AG09309 (cell line): ENCODE data around the gene UBR4.

Experiments
- DNase-seq: peaks from one replicate; pipeline ENCODE4 v3.0.0-alpha.2; 2010; ENCODE audit warnings: low read depth
- H3K4me3 ChIP-seq: 2 replicates; pipeline ENCODE4 v1.5.1; 2011; ENCODE audit warnings: mild to moderate bottlenecking, low read depth, low read length, moderate library complexity; ENCODE audit not compliant: control insufficient read depth
- TF ChIP-seq, protein P1 (sequence below): IDR thresholded peaks from 2 replicates; pipeline ENCODE4 v1.5.1; 2011; ENCODE audit warnings: mild to moderate bottlenecking, low read depth, low read length, inconsistent platforms; ENCODE audit not compliant: insufficient read depth, control insufficient read depth; ENCODE audit errors: missing control alignments

UBR4 gene

DNA sequence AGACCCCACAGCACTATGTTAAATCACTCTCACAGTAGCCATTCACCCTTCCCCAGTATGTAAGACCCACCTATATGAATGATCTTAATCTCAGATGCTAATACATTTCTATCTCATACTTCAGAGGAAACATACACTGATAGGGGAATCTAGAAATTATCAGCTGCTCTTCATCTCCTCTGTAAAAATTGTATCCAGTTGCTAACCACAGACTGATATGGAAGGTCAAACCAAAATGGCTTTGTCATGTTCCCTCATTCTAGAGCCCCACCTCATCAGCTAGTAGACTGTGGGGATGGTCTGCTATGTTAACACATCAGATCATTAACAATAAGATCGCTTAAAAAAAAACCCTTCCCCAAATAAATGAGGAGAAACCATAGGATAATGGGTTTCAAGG, 71.7 kb downstream of the UBR4 start:
- TF ChIP-seq, protein P1, sequence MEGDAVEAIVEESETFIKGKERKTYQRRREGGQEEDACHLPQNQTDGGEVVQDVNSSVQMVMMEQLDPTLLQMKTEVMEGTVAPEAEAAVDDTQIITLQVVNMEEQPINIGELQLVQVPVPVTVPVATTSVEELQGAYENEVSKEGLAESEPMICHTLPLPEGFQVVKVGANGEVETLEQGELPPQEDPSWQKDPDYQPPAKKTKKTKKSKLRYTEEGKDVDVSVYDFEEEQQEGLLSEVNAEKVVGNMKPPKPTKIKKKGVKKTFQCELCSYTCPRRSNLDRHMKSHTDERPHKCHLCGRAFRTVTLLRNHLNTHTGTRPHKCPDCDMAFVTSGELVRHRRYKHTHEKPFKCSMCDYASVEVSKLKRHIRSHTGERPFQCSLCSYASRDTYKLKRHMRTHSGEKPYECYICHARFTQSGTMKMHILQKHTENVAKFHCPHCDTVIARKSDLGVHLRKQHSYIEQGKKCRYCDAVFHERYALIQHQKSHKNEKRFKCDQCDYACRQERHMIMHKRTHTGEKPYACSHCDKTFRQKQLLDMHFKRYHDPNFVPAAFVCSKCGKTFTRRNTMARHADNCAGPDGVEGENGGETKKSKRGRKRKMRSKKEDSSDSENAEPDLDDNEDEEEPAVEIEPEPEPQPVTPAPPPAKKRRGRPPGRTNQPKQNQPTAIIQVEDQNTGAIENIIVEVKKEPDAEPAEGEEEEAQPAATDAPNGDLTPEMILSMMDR, result no peak
- DNase-seq, result no peak
- H3K4me3 ChIP-seq, result no peak overlapping the region

DNA sequence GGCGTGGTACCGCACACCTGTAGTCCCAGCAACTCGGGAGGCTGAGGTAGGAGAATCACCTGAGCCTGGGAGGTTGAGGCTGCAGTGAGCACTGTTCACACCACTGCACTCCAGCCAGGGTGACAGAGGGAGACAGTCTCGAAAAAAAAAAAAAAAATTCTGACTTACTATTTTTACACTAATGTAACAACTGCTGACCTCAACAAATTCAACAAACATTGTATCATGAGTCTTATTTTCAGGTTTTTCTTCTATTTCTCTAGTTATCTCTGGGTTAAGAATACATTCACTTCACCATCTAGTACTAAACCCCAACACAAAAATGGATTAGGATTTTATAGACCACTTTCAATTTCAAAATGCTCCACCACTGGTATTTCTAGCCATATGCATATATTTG, 72.9 kb downstream of the UBR4 start:
- H3K4me3 ChIP-seq, result no peak overlapping the region
- TF ChIP-seq, protein P1, result no peak
- DNase-seq, result no peak

DNA sequence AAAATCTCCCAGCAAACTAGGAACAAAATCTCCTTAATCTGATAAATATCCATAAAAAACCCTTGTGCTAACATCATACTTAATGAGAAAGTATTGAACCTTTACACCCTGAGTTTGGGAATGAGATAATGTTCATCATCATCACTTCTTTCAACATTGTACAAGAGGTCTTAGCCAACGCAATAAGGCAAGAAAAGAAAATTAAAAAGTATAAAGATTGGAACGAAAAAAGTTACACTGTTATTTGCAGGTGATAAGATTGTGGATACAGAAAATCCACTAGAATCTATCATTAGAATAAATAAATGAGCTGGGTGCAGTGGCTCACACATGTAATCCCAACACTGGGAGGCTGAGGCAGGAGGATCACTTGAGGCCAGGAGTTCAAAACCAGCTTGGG, 76.7 kb downstream of the UBR4 start:
- TF ChIP-seq, protein P1, result no peak
- no peak for DNase-seq
- no peak overlapping the region for H3K4me3 ChIP-seq

DNA sequence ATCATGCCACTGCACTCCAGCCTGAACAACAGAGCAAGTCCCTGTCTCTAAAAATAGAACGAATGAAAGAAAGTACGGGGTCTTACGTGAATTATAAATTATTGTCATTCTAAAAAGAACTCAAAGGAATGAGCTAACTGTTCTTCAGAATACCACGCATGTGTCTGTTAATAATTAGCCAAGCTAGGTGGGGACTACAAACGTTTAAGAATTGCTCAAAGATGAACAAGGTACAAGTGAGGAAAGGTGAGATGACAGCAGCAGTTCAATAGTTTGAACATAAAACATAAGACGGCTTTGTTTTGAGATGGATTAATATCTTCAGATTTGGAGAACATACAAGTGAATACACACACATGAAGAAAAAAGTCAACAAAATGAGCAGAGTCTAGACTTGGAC, 79.6 kb downstream of the UBR4 start:
- TF ChIP-seq, protein P1, result no peak
- no peak overlapping the region for H3K4me3 ChIP-seq
- no peak for DNase-seq

DNA sequence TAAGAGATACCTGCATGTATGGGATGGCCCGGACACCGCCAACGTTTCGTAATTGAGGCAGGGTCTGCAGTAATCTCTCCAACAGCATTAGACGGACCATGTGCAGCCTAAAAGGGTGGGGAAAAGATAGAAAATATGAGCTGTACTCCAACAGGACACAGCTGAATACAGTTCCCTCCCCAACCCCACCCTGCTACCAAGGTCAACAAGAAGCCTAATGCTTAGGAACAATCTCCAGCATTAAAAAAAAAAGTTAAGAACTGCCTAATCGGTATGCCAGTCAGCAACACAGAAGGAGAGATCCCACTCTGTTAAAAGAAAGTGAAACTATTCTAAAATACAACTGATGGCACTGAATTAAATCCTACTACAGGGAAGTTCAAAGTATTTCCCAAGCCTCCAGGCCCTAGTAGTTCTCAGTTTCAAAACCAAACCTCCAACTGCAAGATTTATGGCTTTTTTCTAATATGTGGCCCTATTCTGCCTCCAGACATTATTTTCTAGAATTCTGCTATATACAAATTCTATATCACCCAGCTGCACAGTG, 81.0 kb downstream of the UBR4 start:
- DNase-seq, result no peak
- TF ChIP-seq, protein P1, result no peak
- H3K4me3 ChIP-seq, result no peak overlapping the region

DNA sequence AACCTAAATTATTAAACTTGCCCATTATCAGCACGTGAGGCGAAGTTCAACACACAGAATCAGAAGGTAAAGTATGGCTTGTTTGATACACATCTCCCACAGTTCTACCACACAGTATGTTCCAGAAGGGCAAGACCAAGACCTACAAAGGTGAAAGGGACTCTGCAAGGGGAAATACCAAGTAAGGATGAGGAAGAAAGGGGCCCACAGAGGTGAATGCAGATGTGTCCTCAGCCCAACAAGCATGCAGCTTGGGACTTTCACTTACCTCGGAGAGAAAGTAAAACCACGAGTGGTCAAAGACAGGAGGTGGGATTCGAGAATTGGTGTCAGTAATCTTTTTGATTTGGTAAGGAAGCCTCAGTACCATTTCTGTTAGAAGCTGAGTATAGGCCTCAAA, 85.8 kb downstream of the UBR4 start:
- DNase-seq, result no peak
- no peak overlapping the region for H3K4me3 ChIP-seq
- TF ChIP-seq, protein P1, result no peak

DNA sequence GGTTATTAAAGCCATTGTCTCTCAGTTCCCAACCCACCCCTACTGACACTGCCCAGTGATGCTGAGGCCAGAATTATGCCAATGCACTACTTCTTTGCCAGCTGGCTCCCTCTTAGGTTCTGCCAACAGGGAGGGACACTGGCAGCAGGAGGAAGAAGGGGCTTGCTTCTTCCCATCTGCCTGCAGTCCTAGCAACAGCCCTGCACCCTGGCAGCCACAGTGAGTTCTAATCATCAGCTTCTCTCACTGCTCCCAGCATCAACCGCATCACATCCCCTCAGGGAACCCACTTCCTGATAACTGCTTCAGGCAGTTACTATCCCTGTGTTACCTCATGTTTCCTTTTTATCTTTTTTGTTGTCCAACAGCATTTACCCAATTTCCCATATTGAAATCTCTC, 86.2 kb downstream of the UBR4 start:
- no peak overlapping the region for H3K4me3 ChIP-seq
- no peak for DNase-seq
- TF ChIP-seq, protein P1, result no peak
